HepG2 (cell line): ENCODE data around the gene GNPDA1. TPM values are rescaled to one million over a fixed set of nuclear protein-coding genes. Genes with fewer than 3 reads are reported as not detected.

Source experiments
- ATRX ChIP-seq: sonication (generic); formaldehyde crosslinking; IDR thresholded peaks from 2 replicates; pipeline ENCODE4 v1.4.0; 2020; ENCODE audit warnings: missing genetic modification reagents, borderline replicate concordance
- BRD4 ChIP-seq: sonication (generic); formaldehyde crosslinking; IDR thresholded peaks from 2 replicates; pipeline ENCODE4 v1.4.0; 2020; ENCODE audit warnings: missing genetic modification reagents
- ETV5 ChIP-seq: IDR thresholded peaks from 2 replicates; pipeline ENCODE4 v1.6.1; 2018; ENCODE audit warnings: missing biosample characterization, missing genetic modification reagents, inconsistent platforms, borderline replicate concordance
- MYPOP ChIP-seq: sonication (generic); formaldehyde crosslinking; IDR thresholded peaks from 2 replicates; pipeline ENCODE4 v1.8.1; 2023; ENCODE audit warnings: mild to moderate bottlenecking, moderate library complexity, missing genetic modification reagents
- NFYC ChIP-seq: IDR thresholded peaks from 2 replicates; pipeline ENCODE4 v1.6.1; 2016; ENCODE audit warnings: missing genetic modification reagents, missing compliant biosample characterization
- RXRB ChIP-seq: IDR thresholded peaks from 2 replicates; pipeline ENCODE4 v1.6.1; 2016; ENCODE audit warnings: borderline replicate concordance, missing genetic modification reagents, missing compliant biosample characterization
- SIX4 ChIP-seq: sonication (generic); formaldehyde crosslinking; IDR thresholded peaks from 2 replicates; pipeline ENCODE4 v1.4.0; 2020; ENCODE audit warnings: missing genetic modification reagents
- TEF ChIP-seq: sonication (generic); formaldehyde crosslinking; IDR thresholded peaks from 2 replicates; pipeline ENCODE4 v1.5.0; 2020; ENCODE audit warnings: missing genetic modification reagents
- TFE3 ChIP-seq: IDR thresholded peaks from 2 replicates; pipeline ENCODE4 v1.6.1; 2016
- TGIF2 ChIP-seq: IDR thresholded peaks from 2 replicates; pipeline ENCODE4 v1.6.1; 2016; ENCODE audit warnings: control low read depth, missing compliant biosample characterization
- THAP11 ChIP-seq: IDR thresholded peaks from 2 replicates; pipeline ENCODE4 v1.6.1; 2016; ENCODE audit warnings: missing biosample characterization, missing genetic modification reagents
- UBTF ChIP-seq: sonication (generic); formaldehyde crosslinking; IDR thresholded peaks from 2 replicates; pipeline ENCODE4 v1.4.0; 2020; ENCODE audit warnings: mild to moderate bottlenecking, missing genetic modification reagents
- WIZ ChIP-seq: sonication (generic); formaldehyde crosslinking; IDR thresholded peaks from 2 replicates; pipeline ENCODE4 v1.5.1; 2020; ENCODE audit warnings: mild to moderate bottlenecking, missing genetic modification reagents
- ZNF232 ChIP-seq: sonication (generic); formaldehyde crosslinking; IDR thresholded peaks from 2 replicates; pipeline ENCODE4 v1.4.0; 2020; ENCODE audit warnings: missing genetic modification reagents, borderline replicate concordance
- ZNF292 ChIP-seq: sonication (generic); formaldehyde crosslinking; IDR thresholded peaks from 2 replicates; pipeline ENCODE4 v1.8.1; 2022; ENCODE audit warnings: mild to moderate bottlenecking, low read depth, missing genetic modification reagents, borderline replicate concordance
- ZNF543 ChIP-seq: sonication (generic); formaldehyde crosslinking; IDR thresholded peaks from 2 replicates; pipeline ENCODE4 v1.4.0; 2020; ENCODE audit warnings: mild to moderate bottlenecking, missing genetic modification reagents
- ZNF687 ChIP-seq: sonication (generic); formaldehyde crosslinking; IDR thresholded peaks from 2 replicates; pipeline ENCODE4 v1.5.1; 2020; ENCODE audit warnings: mild to moderate bottlenecking, missing genetic modification reagents, moderate library complexity
- polyA plus RNA-seq, 8 experiments: library from polyadenylated mRNA; depleted of rRNA in 3 of 8; stranded (reverse) in 7 of 8; unstranded in 1 of 8; fragments of >200 nt; fragmentation: Illumina TruSeq in 4 of 8; extraction: Trizol in 4 of 8; gene quantifications; 2 replicates each; pipeline versions ENCODE4 v1.2.1 to v1.2.3, GENCODE V29; 2011 to 2016; ENCODE audit warnings: low read depth in 4 of 8, missing spikeins in 1 of 8, mixed read lengths in 1 of 8; ENCODE audit not compliant: insufficient read depth in 1 of 8
- total RNA-seq, 5 experiments: library from RNA; depleted of rRNA; stranded (reverse); fragments of >200 nt; fragmentation: Illumina TruSeq; extraction: Trizol; gene quantifications; 2 replicates each; pipeline ENCODE4 v1.2.3, GENCODE V29; 2016; ENCODE audit warnings: low read depth in 1 of 5

GNPDA1 gene
- total and polyA plus RNA-seq, 2 of the 13 experiments (the other 11 are each of a cell fraction or from before 2014, with no cell fraction given): 6.0 to 54.1 TPM

- TF ChIP-seq ZNF232 (peak; percentile 44; the same call in 1 of the 2 replicates), TEF (CRISPR knock-in tag) (no peak), BRD4 (CRISPR knock-in tag) (peak; percentile 59; the same call in 1 of the 2 replicates), ZNF687 (CRISPR knock-in tag) (peak; percentile 78), TGIF2 (CRISPR knock-in tag) (0 out of 2 replicates have a peak, but pooled peaks have one; percentile 45), ETV5 (CRISPR knock-in tag) (peak; percentile 69; the same call in 1 of the 2 replicates), ATRX (CRISPR knock-in tag) (no peak), THAP11 (CRISPR knock-in tag) (peak; percentile 50), ZNF543 (CRISPR knock-in tag) (no peak), MYPOP (peak; percentile 71; the same call in 1 of the 2 replicates), UBTF (CRISPR knock-in tag) (peak; percentile 30; the same call in 1 of the 2 replicates), ZNF292 (CRISPR knock-in tag) (peak; percentile 47; the same call in 1 of the 2 replicates), NFYC (CRISPR knock-in tag) (peak; percentile 77), WIZ (0 out of 2 replicates have a peak, but pooled peaks have one; percentile 26), SIX4 (CRISPR knock-in tag) (peak; percentile 94), TFE3 (CRISPR knock-in tag) (0 out of 2 replicates have a peak, but pooled peaks have one; percentile 35), RXRB (CRISPR knock-in tag) (peak; percentile 60; the same call in 1 of the 2 replicates)
Measured at GRCh38 chr5:142024771-142025304, 12.0 kb upstream of the GNPDA1 start (continued).
